Skin epidermis (tissue), 12 donors: ENCODE results near the gene PLGLB1.
"Not testable (repeated sequence)": the region's sequence is repeated elsewhere in the genome, so short reads cannot be mapped to it uniquely, and the experiment has no call there.

Source experiments
- H3K27ac ChIP-seq, 21 experiments: fragments of 200-600 bp; sonication (generic) in 11 of 21; one replicate each; pipeline ENCODE4 v1.5.0; 2020; ENCODE audit warnings: mild to moderate bottlenecking in 3 of 21, inconsistent platforms in 2 of 21, moderate library complexity in 2 of 21
- H3K4me3 ChIP-seq, 7 experiments: fragments of 200-600 bp; sonication (generic) in 2 of 7; one replicate each; pipeline ENCODE4 v1.5.0; 2020; ENCODE audit warnings: inconsistent platforms in 2 of 7, mild to moderate bottlenecking in 2 of 7, moderate library complexity in 1 of 7

PLGLB1 gene

GRCh38 chr2:87021744-87022143 lies at the start of gene PLGLB1:
Gene PLGLB1, minus strand, starts transcription at chr2:87021844. Its CDS starts 61 bp downstream, at chr2:87021783.
- not testable (repeated sequence) for H3K27ac ChIP-seq, H3K4me3 ChIP-seq

- H3K4me3 ChIP-seq, H3K27ac ChIP-seq: not testable (repeated sequence)
Measured at GRCh38 chr2:87064305-87064704, 42.7 kb upstream of the PLGLB1 start.

DNA sequence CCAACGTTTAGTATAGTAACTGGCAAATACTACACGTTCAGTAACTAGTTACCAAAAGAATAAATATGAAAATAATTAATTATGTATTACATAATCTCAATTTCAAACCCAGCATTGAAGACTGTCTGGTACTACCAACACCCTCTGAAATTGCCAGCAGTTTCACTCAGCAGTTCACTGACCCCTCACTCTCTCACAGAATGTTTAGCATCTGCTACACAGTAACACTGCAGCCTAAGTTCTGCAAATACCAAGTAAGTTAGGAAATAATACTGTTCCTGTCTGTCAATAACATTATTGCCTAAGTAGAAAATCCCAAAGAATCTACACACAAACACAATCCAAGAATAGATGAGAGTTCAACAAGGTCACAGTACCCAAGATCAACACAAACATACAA lies 41.8 kb upstream of the PLGLB1 start:
- not testable (repeated sequence) for H3K27ac ChIP-seq, H3K4me3 ChIP-seq

- H3K27ac ChIP-seq, H3K4me3 ChIP-seq: not testable (repeated sequence)
Measured at GRCh38 chr2:87061519-87061918, 39.9 kb upstream of the PLGLB1 start.

DNA sequence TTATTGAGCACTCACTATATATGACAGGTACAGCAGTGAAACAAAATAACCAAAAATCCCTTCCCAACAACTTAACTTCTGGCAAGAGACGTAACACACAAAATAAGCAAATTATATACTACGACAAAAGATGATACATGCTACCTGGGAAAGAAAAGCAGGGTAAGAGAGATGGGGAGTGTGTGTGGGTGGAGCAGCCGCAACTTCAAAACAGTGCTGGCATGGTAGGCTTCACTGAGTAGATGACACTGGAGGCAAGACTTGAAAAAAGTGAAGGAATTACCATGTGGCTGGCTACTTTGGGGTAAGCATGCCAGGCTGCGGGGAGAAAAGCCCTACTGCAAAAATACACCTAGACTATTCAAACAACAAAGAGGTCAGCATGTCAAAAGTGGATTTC lies 36.0 kb upstream of the PLGLB1 start:
- not testable (repeated sequence) for H3K4me3 ChIP-seq, H3K27ac ChIP-seq

DNA sequence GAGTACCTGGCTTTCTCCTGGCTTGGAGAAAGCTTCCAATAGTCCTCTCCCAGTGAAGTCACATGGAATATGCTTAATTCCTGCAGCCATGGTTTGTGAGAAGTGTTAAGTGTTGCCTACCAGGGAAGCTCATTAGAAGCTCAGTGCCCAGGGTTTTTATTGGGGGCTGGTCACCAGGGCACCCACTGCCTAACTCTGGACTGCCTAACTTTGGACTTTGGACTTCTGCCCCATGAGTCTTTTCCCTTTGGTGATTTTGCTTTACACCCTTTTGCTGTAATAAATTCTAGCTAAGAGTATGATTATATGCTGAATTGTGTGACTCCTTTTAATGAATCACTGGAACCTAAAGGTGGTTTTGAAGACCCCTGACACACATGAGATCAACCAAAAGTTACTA lies 35.2 kb upstream of the PLGLB1 start:
- H3K4me3 ChIP-seq, H3K27ac ChIP-seq: not testable (repeated sequence)

GRCh38 chr2:87056435-87056834 lies 34.8 kb upstream of the PLGLB1 start:
- H3K4me3 ChIP-seq, H3K27ac ChIP-seq: not testable (repeated sequence)

GRCh38 chr2:87054375-87054774 lies 32.7 kb upstream of the PLGLB1 start:
- not testable (repeated sequence) for H3K27ac ChIP-seq, H3K4me3 ChIP-seq

DNA sequence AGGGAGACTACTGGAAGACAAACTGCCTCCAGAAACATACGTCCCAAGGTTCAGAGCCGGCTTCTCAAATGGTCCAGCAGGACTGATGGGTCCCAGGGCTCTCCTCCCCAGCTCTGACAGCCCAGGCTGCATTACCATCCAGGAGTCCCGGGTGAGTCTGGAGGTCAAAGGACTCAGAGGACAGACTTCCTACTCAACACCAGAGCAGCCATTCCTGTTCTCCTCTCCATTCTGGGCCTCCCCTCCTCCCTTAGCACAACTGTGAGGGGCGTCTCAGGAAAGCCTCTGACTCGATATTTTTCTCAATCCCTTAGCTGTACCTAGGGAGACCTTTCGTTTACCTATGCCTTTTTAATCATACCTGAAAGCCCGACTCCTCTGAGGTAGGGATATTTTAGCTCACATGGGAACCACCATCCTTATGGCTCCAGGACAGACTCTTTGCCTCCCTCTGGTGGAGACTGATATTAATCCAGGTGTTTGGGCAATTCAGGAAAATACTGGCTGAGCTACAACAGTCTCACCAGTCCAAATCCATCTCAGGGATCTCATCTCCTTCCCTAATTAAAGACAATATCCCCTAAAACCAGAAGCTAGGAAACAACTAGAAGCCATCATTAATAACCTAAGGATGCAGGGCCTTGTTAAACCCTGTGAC lies 19.8 kb upstream of the PLGLB1 start:
- H3K4me3 ChIP-seq, H3K27ac ChIP-seq: not testable (repeated sequence)

GRCh38 chr2:87028607-87029006 lies 7.0 kb upstream of the PLGLB1 start:
- H3K27ac ChIP-seq, H3K4me3 ChIP-seq: not testable (repeated sequence)

DNA sequence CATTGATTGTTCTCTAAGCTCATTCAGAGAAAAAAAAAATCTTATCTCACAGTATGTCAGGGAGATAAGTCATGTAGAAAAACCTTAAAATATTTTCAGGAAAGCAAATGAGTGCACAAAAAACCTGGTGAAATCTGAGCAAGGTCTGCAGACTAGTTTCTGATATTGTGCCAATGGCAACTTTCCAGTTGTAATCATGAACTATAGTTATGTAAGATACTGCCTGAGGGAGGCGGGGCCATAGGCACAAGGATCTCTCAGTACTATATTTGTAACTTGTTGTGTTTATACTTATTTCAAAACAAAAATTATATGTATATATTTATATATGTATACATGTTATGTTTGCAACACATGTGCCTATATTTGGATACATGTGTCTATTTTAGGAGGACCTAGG lies 5.2 kb upstream of the PLGLB1 start:
- not testable (repeated sequence) for H3K27ac ChIP-seq, H3K4me3 ChIP-seq

DNA sequence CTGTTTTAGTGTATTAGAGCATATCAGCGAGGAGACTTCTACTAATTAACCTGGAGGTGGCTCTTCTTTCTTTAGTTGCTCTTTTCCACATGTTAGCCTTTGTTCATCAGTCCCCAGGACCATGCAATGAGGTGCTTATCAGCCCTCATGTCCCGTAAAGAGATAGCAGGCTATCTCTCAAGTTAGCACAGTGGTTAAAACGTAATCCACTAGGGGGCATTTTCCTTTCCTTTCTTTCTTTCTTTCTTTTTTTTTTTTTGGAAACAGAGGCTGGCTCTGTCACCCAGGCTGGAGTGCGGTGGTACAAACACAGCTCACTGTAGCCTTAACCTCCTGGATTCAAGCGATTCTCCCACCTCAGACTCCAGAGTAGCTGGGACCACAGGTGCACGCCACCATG lies 4.3 kb upstream of the PLGLB1 start:
- not testable (repeated sequence) for H3K4me3 ChIP-seq, H3K27ac ChIP-seq

GRCh38 chr2:87023988-87024615 lies 2.5 kb upstream of the PLGLB1 start:
- H3K27ac ChIP-seq, H3K4me3 ChIP-seq: not testable (repeated sequence)

GRCh38 chr2:87021043-87021442 lies 601 bp downstream of the PLGLB1 start:
- not testable (repeated sequence) for H3K27ac ChIP-seq, H3K4me3 ChIP-seq

DNA sequence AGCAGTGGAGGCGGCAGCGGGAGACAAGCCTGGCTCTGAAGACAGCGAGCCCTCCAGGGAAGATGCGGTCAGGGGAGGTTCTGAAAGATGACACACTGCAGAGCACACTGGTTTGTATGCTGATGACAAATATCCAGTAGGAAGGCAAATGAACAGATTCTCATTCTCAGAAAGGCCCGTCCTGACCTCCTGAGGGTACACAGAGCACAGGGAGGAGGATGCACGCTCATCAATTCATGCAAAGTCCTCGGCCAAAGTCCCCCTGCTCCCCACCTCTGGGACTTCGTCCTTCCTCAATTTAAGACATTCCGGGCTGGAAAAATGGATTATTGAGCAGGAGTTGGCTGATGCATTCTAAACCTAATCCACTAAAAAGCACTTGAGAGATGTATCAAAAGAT lies 2.6 kb downstream of the PLGLB1 start:
- not testable (repeated sequence) for H3K4me3 ChIP-seq, H3K27ac ChIP-seq

DNA sequence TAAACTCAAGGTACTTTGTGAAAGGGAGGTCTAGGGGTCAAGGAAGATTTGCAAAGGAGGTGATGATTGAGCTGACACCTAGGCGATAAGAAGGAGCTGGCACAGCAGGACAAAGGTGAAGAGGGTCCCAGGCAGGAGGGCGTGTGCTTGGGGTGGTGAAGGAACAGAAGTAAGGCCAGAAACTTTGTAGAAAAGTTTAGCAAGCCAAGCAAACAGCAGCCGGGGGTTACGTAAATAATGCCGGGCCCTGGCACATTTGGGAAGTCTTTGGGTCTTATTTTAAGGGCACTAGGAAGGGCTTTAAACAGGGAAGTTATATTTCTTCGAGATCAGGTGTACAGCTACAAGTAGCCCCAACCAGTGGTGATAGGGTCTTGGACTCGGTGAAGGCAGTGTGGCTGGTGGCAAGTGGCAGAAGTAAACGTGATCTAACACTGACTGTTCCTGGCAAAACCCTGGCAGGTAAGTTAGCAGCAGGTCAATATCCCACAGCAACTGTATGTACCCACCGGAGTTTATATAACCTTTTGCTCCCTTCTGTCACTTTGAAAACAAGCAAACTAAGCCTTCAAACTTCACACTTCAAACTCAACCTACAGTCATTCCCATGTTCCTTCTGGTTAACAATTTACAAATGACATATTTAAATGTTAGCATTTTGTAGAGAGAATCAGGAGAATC lies 7.0 kb downstream of the PLGLB1 start:
- not testable (repeated sequence) for H3K27ac ChIP-seq, H3K4me3 ChIP-seq

GRCh38 chr2:87004398-87004797 lies 17.2 kb downstream of the PLGLB1 start:
- not testable (repeated sequence) for H3K27ac ChIP-seq, H3K4me3 ChIP-seq
